ENCODE results near the gene ARSJ. TPM values are rescaled to one million over a fixed set of nuclear protein-coding genes. Genes with fewer than 3 reads are reported as not detected.

Gene ARSJ
- total and polyA plus RNA-seq, 2 experiments from 2014 or later: 4.3 to 6.6 TPM

GRCh38 chr4:113978105-113978504 lies 1.3 kb downstream of the ARSJ start:
- Histone ChIP-seq H3K9me2 (ENCODE audit: insufficient read depth) (no peaks in the 10 kb centered on the region), H3K27ac (ENCODE audit: low read depth) (no peak overlapping the region), H3K79me2 (replicated peaks; ENCODE audit: insufficient read depth) (peaks cover 30% of the 10 kb centered on the region), H3F3A (replicated peaks; ENCODE audit: low read depth) (no peaks in the 10 kb centered on the region), H3K4me1 (ENCODE audit: insufficient read depth) (peaks cover 13% of the 10 kb centered on the region), H3K4me3 (peak overlapping the region; percentile 80), H4K20me1 (replicated peaks; ENCODE audit: insufficient read depth) (no peaks in the 10 kb centered on the region), H3K4me2 (peak overlapping the region; percentile 83), H3K36me3 (ENCODE audit: insufficient read depth) (no peaks in the 10 kb centered on the region), H3K27me3 (ENCODE audit: insufficient read depth) (peaks cover 13% of the 10 kb centered on the region), H2AFZ (no peak overlapping the region)
- peaks cover 6% of the 10 kb centered on the region for H3K36me3 Mint-ChIP-seq (ENCODE audit: low read depth)
- DNase-seq (ENCODE audit: low spot score): no peak
- no peak for ATAC-seq
- no peak overlapping the region for H3K27ac Mint-ChIP-seq
- TF ChIP-seq CTCF (conservative IDR thresholded peaks at IDR 0.05; ENCODE audit: low read depth in 2 of 2): no peak
- no peak for TF ChIP-seq EZH2phosphoT487 (IDR thresholded peaks at IDR 0.05; ENCODE audit: unreplicated experiment)
- TF ChIP-seq JUNB (IDR thresholded peaks at IDR 0.05; ENCODE audit: unreplicated experiment): no peak
- no peak for TF ChIP-seq CREB1 (CRISPR knock-in tag; IDR thresholded peaks at IDR 0.05; ENCODE audit: low read depth)
- no peak for TF ChIP-seq ZNF114 (CRISPR knock-in tag; IDR thresholded peaks at IDR 0.05)
- TF ChIP-seq ZNF462 (CRISPR knock-in tag; IDR thresholded peaks at IDR 0.05): no peak
- TF ChIP-seq STAT1 (IDR thresholded peaks at IDR 0.05; ENCODE audit: unreplicated experiment): no peak
- TF ChIP-seq EZH2 (IDR thresholded peaks at IDR 0.05; ENCODE audit: low read depth, unreplicated experiment): no peak
- TF ChIP-seq REST (IDR thresholded peaks at IDR 0.05; ENCODE audit: unreplicated experiment): no peak
- no peak for TF ChIP-seq ZNF331 (CRISPR knock-in tag; IDR thresholded peaks at IDR 0.05; ENCODE audit: low read depth)
- TF ChIP-seq POLR2AphosphoS5 (IDR thresholded peaks at IDR 0.05; ENCODE audit: low read depth): no peak
- TF ChIP-seq ETS1 (IDR thresholded peaks at IDR 0.05): no peak
- TF ChIP-seq NANOG (IDR thresholded peaks at IDR 0.05; ENCODE audit: borderline replicate concordance): no peak
- H3K4me1 Mint-ChIP-seq: peaks cover 33% of the 10 kb centered on the region
- peaks cover 13% of the 10 kb centered on the region for H3K27me3 Mint-ChIP-seq (ENCODE audit: insufficient read depth, low read depth, poor library complexity)
- H3K9me3 Mint-ChIP-seq: peaks cover 2% of the 10 kb centered on the region
- H3K4me3 Mint-ChIP-seq: peak overlapping the region; percentile 92

Measured in GM23338 (cell line).